Measurements from ENCODE around the gene SHLD1.
"Not testable (repeated sequence)": the region's sequence is repeated elsewhere in the genome, so short reads cannot be mapped to it uniquely, and the experiment has no call there.

SHLD1 gene

DNA sequence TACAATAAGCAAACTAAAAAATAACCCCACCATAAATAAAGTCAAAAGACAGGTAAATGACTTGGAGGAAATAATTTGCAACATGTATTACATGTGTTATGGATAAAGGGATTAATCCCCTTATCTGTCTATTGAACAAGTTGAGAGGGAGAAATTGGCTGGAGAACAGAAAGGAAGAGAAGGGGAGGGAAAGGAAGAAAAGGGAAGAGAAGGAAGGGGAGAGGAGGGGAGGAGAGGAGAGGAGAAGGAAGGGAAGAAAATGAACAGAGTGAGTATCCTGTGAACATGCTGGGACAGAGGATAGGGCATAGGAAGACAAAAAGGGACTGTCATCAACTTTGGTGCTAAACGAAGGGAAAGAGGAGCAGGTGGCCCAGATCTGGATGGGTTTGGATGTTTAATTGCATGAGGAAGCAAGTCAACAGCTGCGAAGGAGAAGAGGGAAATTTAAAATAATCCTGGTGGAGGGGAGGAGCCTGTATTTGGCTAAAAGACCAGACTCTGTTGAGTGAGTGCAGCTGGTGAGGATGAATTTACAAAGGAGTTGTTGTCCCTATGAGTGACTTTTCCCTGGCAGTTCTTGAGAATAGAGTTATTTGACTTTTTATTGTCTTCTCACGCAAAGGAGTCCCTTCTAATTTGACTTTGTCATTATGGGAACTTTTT, 14.2 kb upstream of the SHLD1 start:
- Histone ChIP-seq H3K4me3 (ENCODE audit: low read depth, low read length) (no peak overlapping the region), H3K27me3 (ENCODE audit: control insufficient read depth, insufficient read depth, low read length) (no peaks in the 10 kb centered on the region)
- TF ChIP-seq, protein P1, sequence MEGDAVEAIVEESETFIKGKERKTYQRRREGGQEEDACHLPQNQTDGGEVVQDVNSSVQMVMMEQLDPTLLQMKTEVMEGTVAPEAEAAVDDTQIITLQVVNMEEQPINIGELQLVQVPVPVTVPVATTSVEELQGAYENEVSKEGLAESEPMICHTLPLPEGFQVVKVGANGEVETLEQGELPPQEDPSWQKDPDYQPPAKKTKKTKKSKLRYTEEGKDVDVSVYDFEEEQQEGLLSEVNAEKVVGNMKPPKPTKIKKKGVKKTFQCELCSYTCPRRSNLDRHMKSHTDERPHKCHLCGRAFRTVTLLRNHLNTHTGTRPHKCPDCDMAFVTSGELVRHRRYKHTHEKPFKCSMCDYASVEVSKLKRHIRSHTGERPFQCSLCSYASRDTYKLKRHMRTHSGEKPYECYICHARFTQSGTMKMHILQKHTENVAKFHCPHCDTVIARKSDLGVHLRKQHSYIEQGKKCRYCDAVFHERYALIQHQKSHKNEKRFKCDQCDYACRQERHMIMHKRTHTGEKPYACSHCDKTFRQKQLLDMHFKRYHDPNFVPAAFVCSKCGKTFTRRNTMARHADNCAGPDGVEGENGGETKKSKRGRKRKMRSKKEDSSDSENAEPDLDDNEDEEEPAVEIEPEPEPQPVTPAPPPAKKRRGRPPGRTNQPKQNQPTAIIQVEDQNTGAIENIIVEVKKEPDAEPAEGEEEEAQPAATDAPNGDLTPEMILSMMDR (IDR thresholded peaks at IDR 0.05): no peak

DNA sequence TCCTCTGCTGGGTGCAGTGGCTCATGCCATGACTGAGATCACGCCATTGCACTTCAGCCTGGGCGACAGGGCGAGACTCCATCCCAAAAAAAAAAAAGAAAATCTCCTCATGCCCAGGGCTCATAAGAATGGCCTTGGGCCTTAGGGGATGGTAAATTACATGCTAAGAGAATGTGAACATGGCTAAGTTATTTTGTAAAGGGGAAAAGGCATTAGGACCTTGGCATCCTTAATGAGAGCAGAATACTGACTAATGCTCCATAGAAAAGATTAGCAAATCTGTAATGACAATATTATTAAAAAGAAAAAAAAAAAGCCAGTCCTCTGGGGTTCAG, 12.6 kb upstream of the SHLD1 start:
- no peaks in the 10 kb centered on the region for H3K27me3 ChIP-seq (ENCODE audit: control insufficient read depth, insufficient read depth, low read length)
- no peak overlapping the region for H3K27ac ChIP-seq
- H3K4me3 ChIP-seq (ENCODE audit: low read depth, low read length): no peak overlapping the region
- TF ChIP-seq, protein P1 (IDR thresholded peaks at IDR 0.05): no peak
- H3K4me1 ChIP-seq: no peaks in the 10 kb centered on the region
- no peak overlapping the region for H2AFZ ChIP-seq
- H3K4me2 ChIP-seq (ENCODE audit: low read length): no peak overlapping the region
- H3K36me3 ChIP-seq (ENCODE audit: control insufficient read depth, insufficient read depth, low read length): no peaks in the 10 kb centered on the region
- H3K9me3 ChIP-seq (ENCODE audit: control insufficient read depth, low read length): no peaks in the 10 kb centered on the region
- no peak overlapping the region for H3K9ac ChIP-seq
- H3K79me2 ChIP-seq: no peaks in the 10 kb centered on the region

More for the DNA sequence above, 14.2 kb upstream of the SHLD1 start:
- Histone ChIP-seq H3K36me3 (ENCODE audit: control insufficient read depth, insufficient read depth, low read length) (no peaks in the 10 kb centered on the region), H3K9me3 (ENCODE audit: control insufficient read depth, low read length) (no peaks in the 10 kb centered on the region), H3K79me2 (no peaks in the 10 kb centered on the region), H3K4me2 (ENCODE audit: low read length) (no peak overlapping the region), H3K9ac (no peak overlapping the region), H3K4me1 (no peaks in the 10 kb centered on the region), H2AFZ (no peak overlapping the region), H3K27ac (no peak overlapping the region)

DNA sequence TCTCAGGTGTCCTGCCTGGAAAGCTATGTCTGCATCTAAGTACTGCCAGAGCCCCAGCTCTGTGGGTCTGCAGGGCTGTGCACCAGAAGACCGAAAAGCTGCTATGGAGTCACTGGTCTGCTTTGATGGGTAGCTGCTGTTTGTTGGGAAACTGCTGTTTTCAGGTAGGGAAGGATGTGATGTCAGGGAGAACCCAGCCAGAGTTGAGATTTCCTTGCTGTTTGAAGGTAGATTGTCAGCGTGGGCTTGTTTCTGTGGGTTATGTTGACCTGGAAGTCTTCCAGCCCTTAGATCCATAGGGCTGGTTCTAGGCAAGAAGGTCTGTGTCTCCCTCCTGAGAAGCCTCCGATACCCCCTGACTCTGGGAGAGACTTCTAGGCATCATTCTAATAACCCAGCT, 12.2 kb upstream of the SHLD1 start:
- no peak overlapping the region for H3K9ac ChIP-seq
- no peak overlapping the region for H3K27ac ChIP-seq
- H3K79me2 ChIP-seq: no peaks in the 10 kb centered on the region
- H3K9me3 ChIP-seq (ENCODE audit: control insufficient read depth, low read length): no peaks in the 10 kb centered on the region
- no peaks in the 10 kb centered on the region for H3K27me3 ChIP-seq (ENCODE audit: control insufficient read depth, insufficient read depth, low read length)
- H3K4me1 ChIP-seq: no peaks in the 10 kb centered on the region
- H3K4me2 ChIP-seq (ENCODE audit: low read length): no peak overlapping the region
- TF ChIP-seq, protein P1 (IDR thresholded peaks at IDR 0.05): no peak
- no peak overlapping the region for H3K4me3 ChIP-seq (ENCODE audit: low read depth, low read length)
- no peak overlapping the region for H2AFZ ChIP-seq
- no peaks in the 10 kb centered on the region for H3K36me3 ChIP-seq (ENCODE audit: control insufficient read depth, insufficient read depth, low read length)

DNA sequence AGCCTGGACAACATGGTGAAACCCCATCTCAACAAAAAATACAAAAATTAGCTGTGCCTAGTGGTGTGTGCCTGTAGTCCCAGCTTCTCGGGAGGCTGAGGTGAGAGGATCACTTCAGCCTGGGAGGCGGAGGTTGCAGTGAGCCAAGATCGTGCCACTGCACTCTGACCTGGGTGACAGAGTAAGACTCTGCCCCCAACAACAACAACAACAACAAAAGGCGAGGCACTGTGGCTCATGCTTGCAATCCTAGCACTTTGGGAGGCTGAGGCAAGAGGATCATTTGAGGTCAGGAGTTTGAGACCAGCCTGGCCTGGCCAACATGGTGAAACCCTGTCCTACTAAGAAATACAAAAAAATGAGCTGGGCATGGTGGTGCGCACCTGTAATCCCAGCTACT, 9.6 kb upstream of the SHLD1 start:
- not testable (repeated sequence) for H3K27me3 ChIP-seq (ENCODE audit: control insufficient read depth, insufficient read depth, low read length); H3K36me3 ChIP-seq (ENCODE audit: control insufficient read depth, insufficient read depth, low read length)

DNA sequence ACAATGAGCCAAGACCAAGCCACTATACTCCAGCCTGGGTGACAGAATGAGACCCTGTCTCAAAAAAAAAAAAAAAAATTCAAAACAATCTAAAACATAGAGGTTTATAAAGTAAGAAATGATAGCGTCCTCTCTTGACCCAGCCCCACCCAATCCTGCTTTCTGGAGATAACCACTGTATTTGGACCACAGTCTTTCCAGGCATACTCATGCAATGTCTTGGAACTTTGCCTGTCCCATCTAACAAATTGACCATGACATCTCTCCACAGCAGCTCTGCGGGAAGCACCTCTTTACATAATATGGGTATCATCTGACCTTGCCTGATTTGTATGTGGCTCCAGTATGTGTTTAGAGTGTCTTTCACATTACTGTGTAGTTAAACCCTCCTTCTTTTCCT, 9.1 kb upstream of the SHLD1 start:
- Histone ChIP-seq H2AFZ (no peak overlapping the region), H3K27me3 (ENCODE audit: control insufficient read depth, insufficient read depth, low read length) (no peaks in the 10 kb centered on the region), H3K4me2 (ENCODE audit: low read length) (no peak overlapping the region), H3K36me3 (ENCODE audit: control insufficient read depth, insufficient read depth, low read length) (no peaks in the 10 kb centered on the region), H3K4me3 (ENCODE audit: low read depth, low read length) (no peak overlapping the region), H3K9me3 (ENCODE audit: control insufficient read depth, low read length) (no peaks in the 10 kb centered on the region), H3K4me1 (no peaks in the 10 kb centered on the region), H3K9ac (no peak overlapping the region), H3K27ac (no peak overlapping the region), H3K79me2 (no peaks in the 10 kb centered on the region)
- TF ChIP-seq, protein P1 (IDR thresholded peaks at IDR 0.05): no peak

More for the DNA sequence above, 9.6 kb upstream of the SHLD1 start:
- H3K27ac ChIP-seq; H3K9ac ChIP-seq; H3K4me2 ChIP-seq (ENCODE audit: low read length); H3K4me1 ChIP-seq; H3K4me3 ChIP-seq (ENCODE audit: low read depth, low read length); H2AFZ ChIP-seq; H3K9me3 ChIP-seq (ENCODE audit: control insufficient read depth, low read length); H3K79me2 ChIP-seq: not testable (repeated sequence)

Measured in parathyroid adenoma (tissue), 2 donors.